Neuronal stem cell (in vitro differentiated cells): ENCODE data around the gene VAC14.

ENCODE experiments used
- DNase-seq: peaks from one replicate; pipeline ENCODE4 v3.0.0-alpha.2; 2013; ENCODE audit warnings: low spot score
- H2AFZ ChIP-seq: one replicate; pipeline ENCODE4 v1.6.1; 2013; ENCODE audit warnings: mild to moderate bottlenecking, low read length, inconsistent platforms
- H2AK5ac ChIP-seq: 2 replicates; pipeline ENCODE4 v1.6.1; 2013; ENCODE audit warnings: low read depth, mild to moderate bottlenecking, inconsistent platforms, low read length, moderate library complexity, mixed read lengths
- H2BK120ac ChIP-seq: 2 replicates; pipeline ENCODE4 v1.6.1; 2013; ENCODE audit warnings: low read depth, mild to moderate bottlenecking, inconsistent platforms, low read length, moderate library complexity, mixed read lengths
- H2BK12ac ChIP-seq: one replicate; pipeline ENCODE4 v1.6.1; 2013; ENCODE audit warnings: low read length, inconsistent platforms
- H2BK15ac ChIP-seq: 2 replicates; pipeline ENCODE4 v1.6.1; 2013; ENCODE audit warnings: mild to moderate bottlenecking, low read length, inconsistent platforms, mixed read lengths
- H2BK5ac ChIP-seq: one replicate; pipeline ENCODE4 v1.6.1; 2013; ENCODE audit warnings: inconsistent platforms, mild to moderate bottlenecking, low read length, moderate library complexity
- H3K14ac ChIP-seq: one replicate; pipeline ENCODE4 v1.6.1; 2013; ENCODE audit warnings: low read length, inconsistent platforms
- H3K18ac ChIP-seq: 2 replicates; pipeline ENCODE4 v1.6.1; 2013; ENCODE audit warnings: low read length, inconsistent platforms
- H3K23ac ChIP-seq: 2 replicates; pipeline ENCODE4 v1.6.1; 2013; ENCODE audit warnings: low read depth, mild to moderate bottlenecking, mixed read lengths, low read length, inconsistent platforms; ENCODE audit not compliant: poor library complexity
- H3K27ac ChIP-seq: replicated peaks from 3 replicates; pipeline ENCODE4 v1.5.1; 2013; ENCODE audit warnings: low read length, inconsistent platforms
- H3K27me3 ChIP-seq, 3 experiments: 2 replicates each; pipeline ENCODE4 v1.6.1; 2013; ENCODE audit warnings: low read length in 3 of 3, mild to moderate bottlenecking in 2 of 3, inconsistent platforms in 1 of 3, low read depth in 1 of 3, mixed read lengths in 1 of 3, moderate library complexity in 1 of 3; ENCODE audit not compliant: control insufficient read depth in 3 of 3, insufficient read depth in 3 of 3
- H3K36me3 ChIP-seq, 2 donors: replicated peaks in 1 of 2; 2 replicates each; pipeline ENCODE4 v1.6.1; 2013; ENCODE audit warnings: low read length in 2 of 2; ENCODE audit not compliant: control insufficient read depth in 2 of 2, insufficient read depth in 2 of 2
- H3K4ac ChIP-seq: 2 replicates; pipeline ENCODE4 v1.6.1; 2013; ENCODE audit warnings: inconsistent platforms, mild to moderate bottlenecking, low read length, moderate library complexity
- H3K4me1 ChIP-seq, 2 donors: 1 replicate in 1 of 2; 2 replicates in 1 of 2; pipeline ENCODE4 v1.6.1; 2013; ENCODE audit warnings: low read length in 2 of 2, low read depth in 1 of 2; ENCODE audit not compliant: control insufficient read depth in 2 of 2, insufficient read depth in 1 of 2
- H3K4me2 ChIP-seq: one replicate; pipeline ENCODE4 v1.6.1; 2013; ENCODE audit warnings: mild to moderate bottlenecking, low read length, inconsistent platforms; ENCODE audit not compliant: insufficient read depth, poor library complexity, severe bottlenecking
- H3K4me3 ChIP-seq, 2 donors: 2 replicates each; pipeline ENCODE4 v1.5.1; 2013; ENCODE audit warnings: low read length in 2 of 2, mild to moderate bottlenecking in 2 of 2, inconsistent platforms in 1 of 2, moderate library complexity in 1 of 2
- H3K79me1 ChIP-seq: one replicate; pipeline ENCODE4 v1.6.1; 2013; ENCODE audit warnings: low read depth, mild to moderate bottlenecking, inconsistent platforms, low read length, moderate library complexity
- H3K9ac ChIP-seq: one replicate; pipeline ENCODE4 v1.6.1; 2013; ENCODE audit warnings: mild to moderate bottlenecking, low read depth, low read length, inconsistent platforms; ENCODE audit not compliant: poor library complexity
- H3K9me3 ChIP-seq, 2 donors: replicated peaks in 1 of 2; 2 replicates each; pipeline versions ENCODE3 to v1.6.1; 2013; ENCODE audit warnings: low read length in 2 of 2, mild to moderate bottlenecking in 2 of 2, inconsistent platforms in 1 of 2, low read depth in 1 of 2, mixed read lengths in 1 of 2, moderate library complexity in 1 of 2; ENCODE audit not compliant: control insufficient read depth in 2 of 2, insufficient read depth in 1 of 2
- H4K8ac ChIP-seq: one replicate; pipeline ENCODE4 v1.6.1; 2013; ENCODE audit warnings: low read depth, mild to moderate bottlenecking, inconsistent platforms, low read length, moderate library complexity
- H4K91ac ChIP-seq: one replicate; pipeline ENCODE4 v1.6.1; 2013; ENCODE audit warnings: low read length, low read depth, mild to moderate bottlenecking, inconsistent platforms; ENCODE audit not compliant: poor library complexity
- WGBS, 2 donors: extraction: QIAGEN DNeasy Blood & Tissue Kit; methylation state at CpG; one replicate each; pipeline ENCODE4 v1.1.7; 2013; ENCODE audit warnings: missing lambda C conversion rate in 2 of 2, mixed read lengths in 1 of 2; ENCODE audit not compliant: insufficient read length in 2 of 2, insufficient replicate concordance in 1 of 2; ENCODE audit errors: extremely low coverage in 2 of 2; 5-methylcytosine and 5-hydroxymethylcytosine counted together

VAC14 gene

DNA sequence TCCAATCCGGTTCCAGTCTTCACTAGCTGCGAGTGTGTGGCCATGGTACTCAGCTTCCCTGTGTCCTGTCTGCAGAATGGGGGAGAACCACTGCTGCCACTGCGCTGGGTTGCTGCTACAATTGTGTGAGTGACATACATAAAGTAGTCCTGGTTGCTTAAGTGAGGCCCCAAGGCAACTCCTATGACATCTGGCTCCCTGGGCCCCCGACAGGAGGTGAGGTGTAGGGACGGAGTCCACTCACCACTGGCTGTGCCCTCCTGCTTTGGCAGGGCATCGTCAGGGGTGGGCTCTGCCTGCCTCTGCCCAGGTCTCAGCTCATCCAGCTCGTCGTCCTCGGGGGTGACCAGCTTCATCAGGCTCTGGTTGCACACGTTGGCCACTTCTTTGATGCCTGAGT is 20.4 kb downstream of the VAC14 start:
- H4K8ac ChIP-seq, result no peak overlapping the region
- H3K18ac ChIP-seq, result peak overlapping the region; percentile 68
- H2AFZ ChIP-seq, result no peak overlapping the region
- no peak overlapping the region for H4K91ac ChIP-seq
- no peaks in the 10 kb centered on the region for H3K79me1 ChIP-seq
- no peak overlapping the region for H2BK5ac ChIP-seq
- no peak overlapping the region for H3K9ac ChIP-seq
- H3K23ac ChIP-seq, result peak overlapping the region; percentile 70
- no peak overlapping the region for H3K4ac ChIP-seq
- H3K9me3 ChIP-seq, result peaks cover 4 to 10% of the 10 kb centered on the region in 2 donors
- no peak overlapping the region for H3K4me3 ChIP-seq
- no peak overlapping the region for H2AK5ac ChIP-seq
- H2BK12ac ChIP-seq, result no peak overlapping the region
- H3K27ac ChIP-seq, result no peak overlapping the region
- no peak for DNase-seq
- H3K14ac ChIP-seq, result no peak overlapping the region
- H3K36me3 ChIP-seq, result peaks cover 48 to 79% of the 10 kb centered on the region in 2 donors
- no peak overlapping the region for H2BK120ac ChIP-seq
- no CpG with 5 or more reads among the region's 10 CpGs for WGBS, 2 donors
- peaks cover 0 to 3% of the 10 kb centered on the region in 2 donors for H3K4me1 ChIP-seq
- no peak overlapping the region for H3K4me2 ChIP-seq
- H2BK15ac ChIP-seq, result no peak overlapping the region
- H3K27me3 ChIP-seq, result no peaks in the 10 kb centered on the region

DNA sequence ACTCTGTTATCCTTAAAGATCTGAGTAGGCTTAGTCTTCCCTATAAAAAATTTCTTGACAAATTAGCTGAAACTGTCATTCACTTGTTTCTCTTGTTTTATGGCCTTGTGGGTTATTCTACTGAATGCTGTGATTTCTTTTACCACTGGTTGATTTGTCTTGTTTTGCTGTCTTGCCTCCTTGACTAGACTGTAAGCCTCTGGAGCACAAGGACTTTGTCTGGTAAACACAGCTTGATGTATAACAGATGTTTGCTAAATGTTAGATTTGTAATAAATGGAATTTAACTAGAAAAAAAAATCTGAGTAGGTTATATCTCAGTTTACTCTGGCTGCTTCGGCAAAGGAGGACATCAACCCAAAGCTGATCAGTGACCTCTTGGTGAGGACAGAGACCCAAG is 21.6 kb downstream of the VAC14 start:
- no peaks in the 10 kb centered on the region for H3K27me3 ChIP-seq
- H3K14ac ChIP-seq, result no peak overlapping the region
- H4K91ac ChIP-seq, result no peak overlapping the region
- no peak overlapping the region for H3K27ac ChIP-seq
- no peaks in the 10 kb centered on the region for H3K79me1 ChIP-seq
- H3K4me3 ChIP-seq, result no peak overlapping the region
- no peak overlapping the region for H2BK120ac ChIP-seq
- H2BK15ac ChIP-seq, result no peak overlapping the region
- DNase-seq, result no peak
- no peak overlapping the region for H3K4ac ChIP-seq
- no peak overlapping the region for H2BK12ac ChIP-seq
- H2AK5ac ChIP-seq, result no peak overlapping the region
- H3K9ac ChIP-seq, result no peak overlapping the region
- peaks cover 0 to 3% of the 10 kb centered on the region in 2 donors for H3K4me1 ChIP-seq
- no peak overlapping the region for H3K4me2 ChIP-seq
- no peak overlapping the region for H3K23ac ChIP-seq
- H3K9me3 ChIP-seq, result peaks cover 4 to 10% of the 10 kb centered on the region in 2 donors
- no peak overlapping the region for H2AFZ ChIP-seq
- WGBS, 2 donors, result no CpG with 5 or more reads among the region's 1 CpG
- no peak overlapping the region for H2BK5ac ChIP-seq
- H3K36me3 ChIP-seq, result peaks cover 43 to 67% of the 10 kb centered on the region in 2 donors
- no peak overlapping the region for H3K18ac ChIP-seq
- no peak overlapping the region for H4K8ac ChIP-seq

DNA sequence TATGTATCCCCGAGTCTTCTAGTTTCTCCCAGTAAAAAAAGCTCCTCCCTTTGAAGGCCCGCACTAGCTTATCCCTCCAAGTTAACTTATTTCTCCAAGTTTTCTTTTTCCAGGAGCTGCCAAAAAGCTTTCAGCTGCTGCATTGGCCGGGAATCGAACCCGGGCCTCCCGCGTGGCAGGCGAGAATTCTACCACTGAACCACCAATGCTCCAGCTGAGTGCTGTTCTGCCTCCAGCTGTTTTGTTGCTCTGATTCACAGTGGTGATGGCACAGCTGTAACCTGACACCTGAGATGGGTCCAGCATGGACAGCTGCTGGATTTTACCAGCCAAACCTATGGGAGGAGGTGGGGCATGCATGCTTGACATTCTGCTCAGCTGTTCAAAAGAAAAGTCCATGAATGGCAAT is 22.1 kb downstream of the VAC14 start:
- H3K79me1 ChIP-seq, result no peaks in the 10 kb centered on the region
- H3K23ac ChIP-seq, result no peak overlapping the region
- H3K4ac ChIP-seq, result no peak overlapping the region
- peaks cover 39 to 66% of the 10 kb centered on the region in 2 donors for H3K36me3 ChIP-seq
- H2BK15ac ChIP-seq, result no peak overlapping the region
- DNase-seq, result peak; percentile 75
- H4K8ac ChIP-seq, result no peak overlapping the region
- peaks cover 4 to 10% of the 10 kb centered on the region in 2 donors for H3K9me3 ChIP-seq
- no peak overlapping the region for H3K4me2 ChIP-seq
- no peak overlapping the region for H2BK5ac ChIP-seq
- no peak overlapping the region for H3K14ac ChIP-seq
- H2BK12ac ChIP-seq, result no peak overlapping the region
- no peak overlapping the region for H3K18ac ChIP-seq
- no peak overlapping the region for H2AFZ ChIP-seq
- no CpG with 5 or more reads among the region's 8 CpGs for WGBS, 2 donors
- no peak overlapping the region for H4K91ac ChIP-seq
- peaks cover 0 to 3% of the 10 kb centered on the region in 2 donors for H3K4me1 ChIP-seq
- no peak overlapping the region for H2BK120ac ChIP-seq
- no peak overlapping the region for H3K4me3 ChIP-seq
- no peak overlapping the region for H3K9ac ChIP-seq
- H3K27me3 ChIP-seq, result no peaks in the 10 kb centered on the region
- no peak overlapping the region for H3K27ac ChIP-seq
- no peak overlapping the region for H2AK5ac ChIP-seq

DNA sequence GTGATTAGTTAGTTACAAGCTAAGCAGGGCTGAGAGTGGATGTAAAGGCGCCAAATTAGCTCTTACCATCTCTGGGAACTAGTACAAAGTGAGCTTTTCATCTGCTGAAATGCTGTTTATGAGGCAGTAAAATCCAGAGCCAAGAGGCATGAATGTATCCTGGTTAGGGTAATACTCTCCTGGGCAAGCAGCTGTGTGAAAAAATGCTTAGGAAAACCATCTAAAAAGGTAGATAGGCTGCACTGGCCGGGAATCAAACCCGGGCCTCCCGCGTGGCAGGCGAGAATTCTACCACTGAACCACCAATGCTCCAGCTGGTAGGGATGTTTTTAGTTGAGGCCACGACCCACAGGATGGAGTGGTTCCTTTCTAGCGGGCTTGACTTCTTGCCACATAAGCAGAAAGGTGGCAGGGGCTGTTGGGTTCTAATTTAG is 23.0 kb downstream of the VAC14 start:
- no peak overlapping the region for H3K14ac ChIP-seq
- no peak for DNase-seq
- H3K4me1 ChIP-seq, result peaks cover 0 to 3% of the 10 kb centered on the region in 2 donors
- no peak overlapping the region for H2AFZ ChIP-seq
- no peak overlapping the region for H3K18ac ChIP-seq
- H3K79me1 ChIP-seq, result no peaks in the 10 kb centered on the region
- no peak overlapping the region for H4K91ac ChIP-seq
- H3K23ac ChIP-seq, result no peak overlapping the region
- H4K8ac ChIP-seq, result no peak overlapping the region
- H3K9ac ChIP-seq, result no peak overlapping the region
- peaks cover 4 to 10% of the 10 kb centered on the region in 2 donors for H3K9me3 ChIP-seq
- no peak overlapping the region for H3K4me3 ChIP-seq
- no peak overlapping the region for H3K4ac ChIP-seq
- no peak overlapping the region for H3K27ac ChIP-seq
- no CpG with 5 or more reads among the region's 8 CpGs for WGBS, 2 donors
- H2BK5ac ChIP-seq, result no peak overlapping the region
- H2BK15ac ChIP-seq, result no peak overlapping the region
- H3K27me3 ChIP-seq, result no peaks in the 10 kb centered on the region
- H2AK5ac ChIP-seq, result no peak overlapping the region
- H2BK12ac ChIP-seq, result no peak overlapping the region
- H3K36me3 ChIP-seq, result peaks cover 31 to 61% of the 10 kb centered on the region in 2 donors
- H2BK120ac ChIP-seq, result no peak overlapping the region
- H3K4me2 ChIP-seq, result no peak overlapping the region
